Ectodermal cell (in vitro differentiated cells): ENCODE measurements around the gene PYGO2. TPM values are rescaled to one million over a fixed set of nuclear protein-coding genes. Genes with fewer than 3 reads are reported as not detected.

Experiments used
- H3K27ac ChIP-seq: 2 replicates; pipeline ENCODE4 v1.7.0; 2013; ENCODE audit warnings: mild to moderate bottlenecking, low read depth, low read length; ENCODE audit not compliant: insufficient read depth, poor library complexity, severe bottlenecking
- H3K27me3 ChIP-seq: 2 replicates; pipeline ENCODE4 v1.7.0; 2013; ENCODE audit warnings: mild to moderate bottlenecking, low read length; ENCODE audit not compliant: insufficient read depth, control insufficient read depth, poor library complexity, severe bottlenecking
- H3K36me3 ChIP-seq: one replicate; pipeline ENCODE4 v1.7.0; 2013; ENCODE audit warnings: low read length; ENCODE audit not compliant: control insufficient read depth, insufficient read depth
- H3K4me1 ChIP-seq: one replicate; pipeline ENCODE4 v1.7.0; 2013; ENCODE audit warnings: low read length; ENCODE audit not compliant: control insufficient read depth, insufficient read depth
- H3K4me3 ChIP-seq: 2 replicates; pipeline ENCODE4 v1.7.0; 2013; ENCODE audit warnings: low read depth, low read length, control low read depth; ENCODE audit not compliant: insufficient read depth
- H3K9me3 ChIP-seq: 2 replicates; pipeline ENCODE4 v1.7.0; 2013; ENCODE audit warnings: mild to moderate bottlenecking, low read length, moderate library complexity; ENCODE audit not compliant: control insufficient read depth
- WGBS, 2 experiments: methylation state at CpG; one replicate each; pipeline ENCODE4 v1.1.7; 2013; ENCODE audit warnings: missing lambda C conversion rate in 2 of 2; 5-methylcytosine and 5-hydroxymethylcytosine counted together
- polyA plus RNA-seq, 4 experiments: library from polyadenylated mRNA; stranded (reverse); fragments of 50-300 nt; gene quantifications; one replicate each; pipeline ENCODE4 v1.2.3, GENCODE V29; 2013

The PYGO2 gene, protein sequence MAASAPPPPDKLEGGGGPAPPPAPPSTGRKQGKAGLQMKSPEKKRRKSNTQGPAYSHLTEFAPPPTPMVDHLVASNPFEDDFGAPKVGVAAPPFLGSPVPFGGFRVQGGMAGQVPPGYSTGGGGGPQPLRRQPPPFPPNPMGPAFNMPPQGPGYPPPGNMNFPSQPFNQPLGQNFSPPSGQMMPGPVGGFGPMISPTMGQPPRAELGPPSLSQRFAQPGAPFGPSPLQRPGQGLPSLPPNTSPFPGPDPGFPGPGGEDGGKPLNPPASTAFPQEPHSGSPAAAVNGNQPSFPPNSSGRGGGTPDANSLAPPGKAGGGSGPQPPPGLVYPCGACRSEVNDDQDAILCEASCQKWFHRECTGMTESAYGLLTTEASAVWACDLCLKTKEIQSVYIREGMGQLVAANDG
- polyA plus RNA-seq (2013, experiment 1 of 4) = 64.5 TPM
- 69.0 TPM for polyA plus RNA-seq (2013, experiment 2 of 4)
- polyA plus RNA-seq (2013, experiment 3 of 4) = 48.8 TPM
- 49.3 TPM for polyA plus RNA-seq (2013, experiment 4 of 4)

DNA sequence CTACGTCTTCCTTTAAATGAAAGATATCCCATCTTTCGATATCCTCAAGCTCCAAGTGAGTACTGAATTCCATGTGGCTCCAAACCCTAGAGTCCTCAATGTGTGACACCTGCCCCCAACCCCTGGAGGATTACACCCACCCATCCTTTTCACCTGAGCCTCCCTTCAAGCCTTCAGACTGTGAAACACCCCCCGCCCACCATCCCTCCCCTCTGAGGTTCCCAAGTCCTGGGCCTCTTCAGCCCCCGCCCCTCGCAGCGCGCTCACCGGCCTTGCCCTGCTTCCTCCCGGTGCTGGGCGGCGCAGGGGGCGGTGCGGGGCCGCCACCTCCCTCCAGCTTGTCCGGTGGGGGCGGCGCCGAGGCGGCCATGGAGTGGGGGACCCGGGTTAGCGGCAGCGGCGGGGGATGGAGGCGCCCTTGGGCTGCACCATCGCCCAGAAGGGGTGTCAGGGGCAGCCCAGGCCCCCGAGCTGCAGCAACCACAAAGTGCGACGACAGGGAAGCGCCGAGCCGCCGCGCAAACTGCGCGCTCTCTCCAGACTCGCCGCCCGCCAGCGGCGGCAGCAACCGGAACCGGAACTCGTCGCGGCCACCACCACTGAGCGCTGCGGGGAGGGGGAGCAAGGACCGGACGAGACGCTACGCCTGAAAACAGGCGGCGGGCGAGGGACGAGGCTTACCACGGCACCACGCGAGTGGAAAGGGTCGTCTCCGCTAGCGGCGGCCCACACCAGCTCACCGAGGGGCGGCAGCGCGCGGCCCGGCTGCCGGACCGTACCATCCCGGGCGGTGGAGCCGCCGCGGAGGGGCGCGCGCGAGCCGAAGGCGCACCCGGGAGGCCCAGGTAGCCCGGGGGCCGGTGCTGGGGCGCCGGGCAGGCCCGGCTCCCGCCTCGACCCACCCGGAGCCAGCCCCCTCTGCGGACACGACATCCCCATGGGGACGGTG lies at the start of gene PYGO2:
Gene PYGO2, minus strand, starts transcription at position 576 of the 949 bp plus-strand sequence. Its CDS starts 206 bp downstream, at position 370.
- Histone ChIP-seq H3K27ac (peak within 1 kb of the TSS; percentile 89), H3K36me3 (peaks cover 29% of the 10 kb centered on the region), H3K4me1 (peaks cover 32% of the 10 kb centered on the region), H3K4me3 (peak within 1 kb of the TSS; percentile 86), H3K27me3 (no peaks in the 10 kb centered on the region), H3K9me3 (no peaks in the 10 kb centered on the region)
- WGBS, 2 experiments = 1% methylated on average over 93 of the region's 93 CpGs

DNA sequence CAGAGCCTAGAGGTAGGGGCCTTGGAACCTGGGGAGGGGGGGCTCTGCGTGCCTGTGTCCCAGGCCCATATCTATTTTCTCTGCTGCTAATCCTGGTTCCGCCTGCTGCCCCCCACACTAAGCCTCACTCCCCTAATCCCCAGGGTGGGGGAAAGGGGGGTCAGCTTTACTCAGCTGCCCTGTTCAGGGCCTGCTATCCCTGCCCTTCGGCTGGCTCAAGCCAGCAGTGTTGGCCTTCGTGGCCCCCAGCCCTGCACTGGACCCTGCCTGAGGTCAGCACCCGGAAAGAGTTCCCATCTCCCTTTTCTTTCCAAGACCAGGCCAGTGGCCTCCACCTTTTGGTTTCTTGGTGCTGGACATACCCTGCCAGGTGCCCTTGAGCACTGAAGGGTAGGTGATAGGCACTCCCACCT lies 49.4 kb upstream of the PYGO2 start:
- no peaks in the 10 kb centered on the region for H3K9me3 ChIP-seq
- H3K4me1 ChIP-seq = peaks cover 40% of the 10 kb centered on the region
- peak overlapping the region; percentile 23 for H3K27ac ChIP-seq
- H3K27me3 ChIP-seq = no peaks in the 10 kb centered on the region
- 86 to 87% methylated on average over 5 of the region's 5 CpGs for WGBS, 2 experiments
- peaks cover 4% of the 10 kb centered on the region for H3K36me3 ChIP-seq
- H3K4me3 ChIP-seq = no peak overlapping the region

DNA sequence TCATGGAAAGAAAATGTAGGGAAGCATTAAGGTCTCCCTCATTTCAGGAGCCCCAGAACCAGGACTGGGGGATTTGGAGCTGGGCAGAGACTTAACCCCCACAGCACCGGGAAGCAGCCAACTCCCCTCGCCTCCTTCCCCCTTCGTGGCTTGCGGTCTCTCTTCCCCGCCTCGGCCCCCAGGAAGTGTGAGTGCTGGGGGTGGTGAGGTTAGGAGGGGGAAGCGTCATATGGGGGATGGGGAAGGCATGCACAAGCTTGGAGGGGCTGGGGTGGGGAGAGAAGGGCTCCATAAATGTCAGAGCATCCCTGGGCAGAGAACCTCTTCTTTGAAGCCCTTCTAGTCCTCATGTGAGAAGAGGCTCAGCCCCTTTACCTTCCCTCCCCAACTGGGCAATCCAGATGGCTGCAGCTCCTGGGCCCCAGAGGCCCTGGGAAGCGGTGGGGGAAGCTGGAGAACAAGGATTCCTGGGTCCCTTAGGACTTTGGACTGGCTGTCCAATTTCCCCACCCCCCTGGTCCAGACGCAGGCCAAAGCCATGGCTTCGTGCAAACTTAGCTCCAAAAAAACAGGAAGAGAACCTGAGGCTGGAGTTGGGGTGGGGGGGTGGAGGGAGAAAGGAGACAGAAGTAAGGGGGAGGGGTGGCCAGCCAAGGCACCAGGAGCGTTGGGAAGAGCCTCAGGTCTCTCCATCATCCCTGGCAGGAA lies 48.8 kb upstream of the PYGO2 start:
- Histone ChIP-seq H3K36me3 (peaks cover 4% of the 10 kb centered on the region), H3K27ac (no peak overlapping the region)
- 81 to 92% methylated on average over 9 to 11 of the region's 11 CpGs for WGBS, 2 experiments

DNA sequence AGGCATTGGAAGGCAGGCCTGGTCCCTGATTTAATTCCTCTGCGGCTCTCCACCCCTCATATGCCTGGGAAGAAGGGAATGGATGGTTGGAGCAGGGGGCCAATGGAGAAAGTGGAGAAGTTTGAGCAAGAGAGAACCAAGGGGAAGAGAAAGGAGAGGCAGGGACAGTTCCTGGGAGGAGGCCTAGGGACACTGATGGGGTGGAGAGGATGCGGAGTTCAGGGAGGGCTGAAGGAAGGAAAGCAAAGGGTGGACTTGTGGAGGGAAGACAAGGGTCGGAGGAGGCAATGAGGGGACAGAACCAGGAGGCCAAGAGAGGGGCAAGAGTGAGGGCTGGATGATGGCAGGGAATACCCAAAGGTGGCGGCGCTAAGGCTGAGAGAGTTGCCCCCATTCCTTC lies 48.2 kb upstream of the PYGO2 start:
- Histone ChIP-seq H3K4me3 (no peak overlapping the region), H3K27me3 (no peaks in the 10 kb centered on the region), H3K36me3 (peaks cover 2% of the 10 kb centered on the region), H3K27ac (no peak overlapping the region), H3K4me1 (peaks cover 43% of the 10 kb centered on the region), H3K9me3 (no peaks in the 10 kb centered on the region)
- 95 to 97% methylated on average over 5 of the region's 5 CpGs for WGBS, 2 experiments

More for the DNA sequence above, 48.8 kb upstream of the PYGO2 start:
- Histone ChIP-seq H3K27me3 (no peaks in the 10 kb centered on the region), H3K4me1 (peaks cover 40% of the 10 kb centered on the region), H3K9me3 (no peaks in the 10 kb centered on the region), H3K4me3 (no peak overlapping the region)

DNA sequence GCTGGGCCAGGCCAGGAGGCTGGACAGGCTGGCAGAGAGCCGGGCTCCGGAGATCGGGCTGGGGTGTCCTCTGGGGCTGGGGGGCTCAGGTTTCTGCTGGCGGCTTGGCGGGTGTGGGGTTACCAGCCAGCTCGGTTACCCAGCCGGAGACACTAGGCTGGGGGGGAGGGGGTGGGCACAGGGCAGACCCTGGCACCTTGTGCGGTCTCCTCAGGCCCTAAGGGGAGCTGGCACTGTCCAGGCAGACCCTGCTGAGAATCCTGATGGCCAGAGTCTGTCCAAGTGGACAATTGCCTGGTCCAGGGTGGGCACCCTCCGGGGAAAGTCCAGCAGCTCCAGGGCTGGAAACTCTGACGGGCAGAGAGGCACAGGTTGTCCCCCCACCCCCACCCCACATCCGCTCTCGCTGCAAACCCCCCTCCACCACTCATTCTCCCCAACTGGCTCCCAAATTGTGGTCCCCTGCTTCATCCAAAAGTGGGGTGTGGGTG lies 47.7 kb upstream of the PYGO2 start:
- H3K4me3 ChIP-seq = no peak overlapping the region
- no peaks in the 10 kb centered on the region for H3K36me3 ChIP-seq
- H3K4me1 ChIP-seq = peaks cover 48% of the 10 kb centered on the region
- peak overlapping the region; percentile 2 for H3K27ac ChIP-seq
- no peaks in the 10 kb centered on the region for H3K9me3 ChIP-seq
- 92 to 96% methylated on average over 10 to 11 of the region's 12 CpGs for WGBS, 2 experiments
- H3K27me3 ChIP-seq = no peaks in the 10 kb centered on the region

DNA sequence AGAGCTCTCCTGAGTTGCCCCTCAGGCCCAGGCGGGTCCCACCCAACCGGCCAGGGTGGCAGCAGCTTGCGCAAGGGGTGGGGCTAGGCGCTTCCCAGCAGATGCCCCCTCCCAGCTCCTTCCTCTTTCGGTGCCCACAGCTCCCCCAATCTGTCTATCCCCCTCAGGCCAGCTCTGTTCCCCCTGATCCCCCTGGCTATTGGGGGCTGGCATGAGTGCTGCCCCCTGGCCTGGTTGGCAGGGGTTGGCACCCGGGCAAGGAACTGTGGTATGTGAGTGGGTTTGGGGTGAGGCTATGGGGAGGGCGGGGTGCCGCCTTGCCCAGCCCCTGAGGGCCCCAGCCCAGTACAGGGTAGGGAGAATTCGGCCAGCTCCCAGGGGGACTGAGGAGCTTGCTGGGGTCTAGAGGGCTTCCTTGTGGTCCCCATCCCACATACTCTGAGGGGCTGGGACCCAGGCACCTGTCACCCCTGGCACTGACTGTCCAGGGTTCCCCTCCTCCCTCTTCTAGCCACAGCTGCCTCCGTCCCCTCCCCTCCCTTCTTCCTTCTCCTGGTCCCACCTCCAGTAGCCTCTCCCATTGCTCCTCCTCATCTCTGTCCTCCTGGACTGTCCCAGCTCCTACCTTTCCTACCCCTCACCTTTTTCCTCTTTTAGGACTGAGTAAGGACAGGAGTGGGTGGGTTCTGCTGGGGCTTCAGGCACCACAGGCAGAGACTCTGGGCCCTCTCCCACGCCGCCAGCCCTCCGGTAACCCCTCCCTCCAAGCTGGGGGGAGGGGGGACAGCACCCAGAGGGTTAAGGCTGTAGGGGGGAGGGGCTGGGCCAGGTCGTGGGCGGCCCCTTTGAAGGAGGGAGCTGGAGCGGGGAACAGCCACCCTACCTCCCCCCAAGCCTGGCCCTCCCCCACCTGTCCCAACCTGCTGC lies 46.7 kb upstream of the PYGO2 start:
- 63 to 69% methylated on average over 16 of the region's 16 CpGs for WGBS, 2 experiments
- Histone ChIP-seq H3K4me3 (no peak overlapping the region), H3K27ac (no peak overlapping the region), H3K36me3 (no peaks in the 10 kb centered on the region), H3K27me3 (no peaks in the 10 kb centered on the region), H3K9me3 (no peaks in the 10 kb centered on the region), H3K4me1 (peaks cover 50% of the 10 kb centered on the region)

DNA sequence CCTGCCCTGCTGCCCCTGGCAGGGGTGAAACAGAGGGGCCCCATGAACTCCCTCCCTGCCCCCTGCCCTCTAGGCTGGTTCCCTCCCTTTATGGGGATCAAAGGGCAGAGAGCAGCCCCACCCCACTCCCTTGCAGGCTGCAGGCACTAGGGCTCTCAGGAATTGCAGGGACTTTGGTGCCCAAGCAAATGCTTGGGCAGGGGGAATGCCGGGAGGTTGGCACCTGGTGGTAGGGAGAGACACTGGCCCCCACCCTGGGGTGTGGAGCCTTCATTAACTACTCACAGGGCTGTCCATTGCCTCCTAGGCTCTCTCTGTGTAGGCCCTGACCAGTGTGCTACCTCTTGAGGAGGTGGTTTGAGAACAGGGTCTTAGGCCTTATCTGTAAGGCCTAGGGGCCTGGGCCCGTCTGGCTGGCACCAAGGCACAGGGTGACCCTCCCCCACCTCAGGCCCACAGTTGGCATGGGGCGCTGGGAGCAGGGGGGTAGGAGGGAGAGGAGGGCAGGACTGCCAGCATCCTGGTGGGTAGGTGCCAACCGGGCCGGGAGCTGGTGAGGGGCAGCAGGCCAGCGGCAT lies 45.8 kb upstream of the PYGO2 start:
- Histone ChIP-seq H3K9me3 (no peaks in the 10 kb centered on the region), H3K4me1 (peaks cover 43% of the 10 kb centered on the region), H3K36me3 (no peaks in the 10 kb centered on the region), H3K27me3 (no peaks in the 10 kb centered on the region), H3K27ac (no peak overlapping the region), H3K4me3 (no peak overlapping the region)
- 92 to 93% methylated on average over 6 of the region's 6 CpGs for WGBS, 2 experiments

DNA sequence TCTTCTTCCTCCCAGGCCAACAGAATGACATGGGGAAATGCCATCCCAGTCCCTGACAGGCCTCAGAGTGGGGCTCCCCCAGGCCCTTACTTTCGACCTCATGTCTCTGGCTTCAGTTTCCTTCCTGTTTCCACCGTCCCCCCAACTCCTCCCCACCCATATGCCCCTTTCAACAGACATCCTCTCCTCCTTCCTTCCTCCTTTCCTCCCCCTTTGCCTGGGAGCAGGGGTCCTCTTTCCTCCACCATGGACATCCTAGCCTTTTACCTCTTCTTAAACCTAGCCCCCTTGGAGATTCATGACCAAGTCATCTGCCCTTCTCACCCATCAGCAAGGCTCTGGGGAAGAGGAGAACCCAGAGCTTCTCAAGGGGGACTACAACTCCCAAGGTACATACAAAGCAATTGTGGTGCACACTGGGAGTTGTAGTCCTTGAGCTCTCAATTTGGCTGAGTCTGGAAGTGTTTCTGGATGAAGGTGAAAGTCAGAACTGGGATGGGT lies 45.1 kb upstream of the PYGO2 start:
- Histone ChIP-seq H3K27me3 (no peaks in the 10 kb centered on the region), H3K4me1 (peaks cover 39% of the 10 kb centered on the region), H3K9me3 (no peaks in the 10 kb centered on the region), H3K27ac (no peak overlapping the region), H3K4me3 (no peak overlapping the region), H3K36me3 (no peaks in the 10 kb centered on the region)
- WGBS, 2 experiments = 86 to 97% methylated on average over 2 of the region's 2 CpGs
